GM19467 (cell line): ENCODE data around the gene MCF2L.
"Not testable (repeated sequence)": the region's sequence is repeated elsewhere in the genome, so short reads cannot be mapped to it uniquely, and the experiment has no call there.

Source experiments
- ATAC-seq: cut with Tn5 transposase; IDR thresholded peaks from one replicate; pipeline ENCODE4 v1.9.1; 2021; ENCODE audit warnings: mild to moderate bottlenecking, moderate library complexity; ENCODE audit not compliant: unreplicated experiment

Gene MCF2L

GRCh38 chr13:113045251-113046127 is 76.5 kb downstream of the MCF2L start:
- no peak for ATAC-seq

- ATAC-seq: no peak
Measured at GRCh38 chr13:113046128-113046882, 77.3 kb downstream of the MCF2L start.

GRCh38 chr13:113046883-113047244 is 77.8 kb downstream of the MCF2L start:
- no peak for ATAC-seq

- no peak for ATAC-seq
Measured at GRCh38 chr13:113047587-113047986, 78.6 kb downstream of the MCF2L start.

- ATAC-seq: no peak
Measured at GRCh38 chr13:113048766-113049165, 79.8 kb downstream of the MCF2L start.

GRCh38 chr13:113049521-113049941 is 80.5 kb downstream of the MCF2L start:
- no peak for ATAC-seq

- ATAC-seq: no peak
Measured at GRCh38 chr13:113049981-113050380, 81.0 kb downstream of the MCF2L start.

- ATAC-seq: no peak
Measured at GRCh38 chr13:113050734-113051431, 81.9 kb downstream of the MCF2L start.

GRCh38 chr13:113051641-113052040 is 82.6 kb downstream of the MCF2L start:
- ATAC-seq: no peak

- ATAC-seq: no peak
Measured at GRCh38 chr13:113052206-113052605, 83.2 kb downstream of the MCF2L start.

GRCh38 chr13:113052971-113053370 is 84.0 kb downstream of the MCF2L start:
- ATAC-seq: no peak

- ATAC-seq: no peak
Measured at GRCh38 chr13:113053376-113053775, 84.4 kb downstream of the MCF2L start.

GRCh38 chr13:113053801-113054604 is 85.0 kb downstream of the MCF2L start:
- no peak for ATAC-seq

GRCh38 chr13:113057084-113057483 is 88.1 kb downstream of the MCF2L start:
- ATAC-seq: no peak

- ATAC-seq: not testable (repeated sequence)
Measured at GRCh38 chr13:113057559-113057958, 88.5 kb downstream of the MCF2L start.

GRCh38 chr13:113058129-113058987 is 89.3 kb downstream of the MCF2L start:
- no peak for ATAC-seq

GRCh38 chr13:113058988-113059850 is 90.2 kb downstream of the MCF2L start:
- no peak for ATAC-seq

- no peak for ATAC-seq
Measured at GRCh38 chr13:113059891-113060290, 90.9 kb downstream of the MCF2L start.
